GM18511 (cell line): ENCODE data around the gene CCNL2.
"Not testable (repeated sequence)": the region's sequence is repeated elsewhere in the genome, so short reads cannot be mapped to it uniquely, and the experiment has no call there.

Experiments used
- ATAC-seq: cut with Tn5 transposase; IDR thresholded peaks from one replicate; pipeline ENCODE4 v1.9.1; 2021; ENCODE audit warnings: mild to moderate bottlenecking, moderate library complexity; ENCODE audit not compliant: unreplicated experiment

CCNL2 gene

GRCh38 chr1:1376551-1377226 is 22.4 kb downstream of the CCNL2 start:
- ATAC-seq, result no peak

GRCh38 chr1:1374929-1375662 is 24.0 kb downstream of the CCNL2 start, which contains the start of gene AURKAIP1:
TSS of gene AURKAIP1 (minus strand) at chr1:1375207. CDS start at chr1:1374756, 451 bp downstream.
- peak; percentile 86 for ATAC-seq

- ATAC-seq, result peak; percentile 6
Measured at GRCh38 chr1:1374589-1374928, 24.6 kb downstream of the CCNL2 start.

- ATAC-seq, result no peak
Measured at GRCh38 chr1:1373815-1374588, 25.1 kb downstream of the CCNL2 start.

- ATAC-seq, result no peak
Measured at GRCh38 chr1:1373051-1373814, 25.9 kb downstream of the CCNL2 start.

GRCh38 chr1:1371746-1372711 is 27.1 kb downstream of the CCNL2 start:
- ATAC-seq, result no peak

GRCh38 chr1:1371364-1371745 is 27.8 kb downstream of the CCNL2 start:
- no peak for ATAC-seq

GRCh38 chr1:1370771-1371300 is 28.3 kb downstream of the CCNL2 start:
- ATAC-seq, result no peak

- not testable (repeated sequence) for ATAC-seq
Measured at GRCh38 chr1:1370094-1370493, 29.0 kb downstream of the CCNL2 start.

- no peak for ATAC-seq
Measured at GRCh38 chr1:1367315-1367714, 31.8 kb downstream of the CCNL2 start.

GRCh38 chr1:1366699-1367066 is 32.5 kb downstream of the CCNL2 start:
- no peak for ATAC-seq

GRCh38 chr1:1365875-1366698 is 33.0 kb downstream of the CCNL2 start:
- no peak for ATAC-seq

- ATAC-seq, result no peak
Measured at GRCh38 chr1:1364266-1364665, 34.9 kb downstream of the CCNL2 start.

- no peak for ATAC-seq
Measured at GRCh38 chr1:1361982-1362423, 37.1 kb downstream of the CCNL2 start.

GRCh38 chr1:1361233-1361981 is 37.7 kb downstream of the CCNL2 start:
- no peak for ATAC-seq

GRCh38 chr1:1360506-1361169 is 38.5 kb downstream of the CCNL2 start:
- no peak for ATAC-seq

GRCh38 chr1:1359664-1360468 is 39.3 kb downstream of the CCNL2 start:
- no peak for ATAC-seq
